GM12878 (cell line): ENCODE data around the gene SLC35F6. TPM values are rescaled to one million over a fixed set of nuclear protein-coding genes. Genes with fewer than 3 reads are reported as not detected.

Experiments
- ATAC-seq: fragments of 200-7000 bp; cut with Tn5 transposase; 3 replicates; pipeline ENCODE4 v1.9.1; 2020; ENCODE audit warnings: mild to moderate bottlenecking, moderate library complexity
- BruUV-seq: library from RNA; stranded (reverse); fragments of 400-500 nt; replicated peaks from 2 replicates; lab custom pipeline; 2021; lab: Mats Ljungman, UMichigan
- CTCF ChIA-PET: fragments of 300-600 bp; sonication (Branson Sonifier 250); formaldehyde crosslinking; extraction: SDS; loops from one replicate; lab custom pipeline; 2021; ENCODE audit warnings: inconsistent platforms; lab: Yijun Ruan, JAX
- POLR2A ChIA-PET: fragments of 350-600 bp; formaldehyde crosslinking; extraction: SDS; loops from one replicate; lab custom pipeline; 2021; ENCODE audit warnings: inconsistent platforms; lab: Charles Lee
- RAD21 ChIA-PET: fragments of 300-600 bp; sonication (Branson Sonifier 250); formaldehyde crosslinking; loops from one replicate; lab custom pipeline; 2023; ENCODE audit warnings: antibody characterized with exemption; ENCODE audit not compliant: unreplicated experiment; lab: Charles Lee
- SMC1A ChIA-PET: fragments of 300-600 bp; sonication (Branson Sonifier 250); formaldehyde crosslinking; loops from one replicate; lab custom pipeline; 2023; ENCODE audit not compliant: unreplicated experiment, uncharacterized antibody; lab: Charles Lee
- DNase-seq: peaks from one replicate; pipeline ENCODE4 v3.0.0-alpha.2; 2011; ENCODE audit warnings: low read depth, low spot score
- FAIRE-seq: peaks from 3 replicates; lab custom pipeline; 2011; peaks lifted over from hg19 to GRCh38; lab: Jason Lieb, UNC
- H2AFZ ChIP-seq: 2 replicates; pipeline ENCODE4 v1.6.0; 2011; ENCODE audit warnings: low read depth, low read length, control low read depth; ENCODE audit not compliant: control insufficient read depth
- H3K27ac ChIP-seq: 2 replicates; pipeline ENCODE4 v1.5.1; 2011; ENCODE audit warnings: control low read depth; ENCODE audit not compliant: control insufficient read depth, insufficient read depth
- H3K27me3 ChIP-seq, 2 experiments: replicated peaks in 1 of 2; 2 replicates each; pipeline versions ENCODE4 v1.6.0 to v1.6.1; 2011; ENCODE audit warnings: low read length in 1 of 2; ENCODE audit not compliant: control insufficient read depth in 2 of 2, insufficient read depth in 2 of 2
- H3K36me3 ChIP-seq, 2 experiments: 2 replicates each; pipeline ENCODE4 v1.5.1; 2011; ENCODE audit warnings: low read length in 1 of 2; ENCODE audit not compliant: control insufficient read depth in 2 of 2, insufficient read depth in 2 of 2
- H3K4me1 ChIP-seq: 2 replicates; pipeline ENCODE4 v1.6.1; 2011; ENCODE audit warnings: mild to moderate bottlenecking, low read length, moderate library complexity, mixed read lengths; ENCODE audit not compliant: control insufficient read depth, insufficient read depth
- H3K4me2 ChIP-seq: 2 replicates; pipeline ENCODE4 v1.6.0; 2011; ENCODE audit warnings: control low read depth; ENCODE audit not compliant: control insufficient read depth, insufficient read depth
- H3K4me3 ChIP-seq: fragments of 200-600 bp; sonication (generic); 2 replicates; pipeline ENCODE4 v1.5.1; 2016
- H3K79me2 ChIP-seq: 2 replicates; pipeline ENCODE4 v1.6.0; 2011; ENCODE audit warnings: low read length; ENCODE audit not compliant: control insufficient read depth, insufficient read depth
- H3K9ac ChIP-seq: 2 replicates; pipeline ENCODE4 v1.8.0; 2011; ENCODE audit warnings: low read length, control low read depth, mixed read lengths; ENCODE audit not compliant: control insufficient read depth, insufficient read depth
- H3K9me3 ChIP-seq: replicated peaks from 3 replicates; pipeline ENCODE4 v1.5.1; 2011; ENCODE audit warnings: mild to moderate bottlenecking, low read length; ENCODE audit not compliant: control insufficient read depth, insufficient read depth
- H4K20me1 ChIP-seq: 2 replicates; pipeline ENCODE4 v1.6.0; 2011; ENCODE audit not compliant: control insufficient read depth, insufficient read depth
- BCL11A ChIP-seq: IDR thresholded peaks from 2 replicates; pipeline ENCODE4 v1.6.1; 2011; ENCODE audit warnings: low read depth, low read length
- RFX5 ChIP-seq: IDR thresholded peaks from 2 replicates; pipeline ENCODE4 v1.6.1; 2011; ENCODE audit warnings: low read depth, low read length, improper control_type of control experiment
- YY1 ChIP-seq: IDR thresholded peaks from 2 replicates; pipeline ENCODE4 v1.6.1; 2011; ENCODE audit warnings: low read depth, mild to moderate bottlenecking, low read length
- ZNF24 ChIP-seq: fragments of 450-650 bp; IDR thresholded peaks from 2 replicates; pipeline ENCODE4 v1.6.1; 2017; ENCODE audit warnings: antibody characterized with exemption, mild to moderate bottlenecking
- WGBS: methylation state at CpG from one replicate; pipeline ENCODE4 v1.1.6; 2016; ENCODE audit warnings: low lambda C conversion rate; ENCODE audit not compliant: insufficient replicate concordance, insufficient coverage; ENCODE audit errors: missing lambda C conversion rate; 5-methylcytosine and 5-hydroxymethylcytosine counted together
- in situ Hi-C: fragments of 300-500 bp; cut with MboI; formaldehyde crosslinking; loops from 9 replicates; pipeline ENCODE4 v1.14.3; 2018; ENCODE audit warnings: mixed read lengths
- intact Hi-C: fragments of 100-400 bp; cut with micrococcal nuclease; formaldehyde crosslinking; loops from one replicate; pipeline ENCODE4 v1.14.2; 2022; ENCODE audit not compliant: unreplicated experiment
- polyA plus RNA-seq, 11 experiments: library from polyadenylated mRNA; depleted of rRNA in 4 of 11; unstranded in 6 of 11; stranded (reverse) in 5 of 11; fragments of >200 nt; fragmentation: Nextera tagmentation in 4 of 11; fragmentation: Illumina TruSeq in 1 of 11; extraction: Ambion mirVana in 4 of 11; extraction: Trizol in 1 of 11; gene quantifications; 1 replicate in 1 of 11; 2 replicates in 10 of 11; pipeline versions ENCODE4 v1.2.1 to v1.2.3, GENCODE V29; 2011 to 2016; ENCODE audit warnings: inconsistent platforms in 2 of 11, missing spikeins in 2 of 11, low read depth in 1 of 11
- total RNA-seq, 4 experiments: library from RNA; depleted of rRNA in 3 of 4; stranded (reverse); fragments of >200 nt in 3 of 4; fragmentation: Illumina TruSeq in 1 of 4; extraction: Trizol in 1 of 4; gene quantifications; 2 replicates each; pipeline versions ENCODE4 v1.2.1 to v1.2.3, GENCODE V29; 2013 to 2021
- TF ChIP-seq, protein P1 (sequence below): IDR thresholded peaks from 2 replicates; pipeline ENCODE4 v1.6.1; 2012; ENCODE audit warnings: low read depth, low read length, improper control_type of control experiment
- TF ChIP-seq, protein P2 (sequence below): IDR thresholded peaks from 2 replicates; pipeline ENCODE4 v1.6.1; 2012; ENCODE audit warnings: low read depth, low read length, improper control_type of control experiment
- TF ChIP-seq, protein P3 (sequence below): fragments of 450-650 bp; formaldehyde crosslinking; IDR thresholded peaks from 2 replicates; pipeline ENCODE4 v1.4.0; 2020; ENCODE audit warnings: mild to moderate bottlenecking, moderate library complexity
- TF ChIP-seq, protein P4 (sequence below): fragments of 450-650 bp; IDR thresholded peaks from 2 replicates; pipeline ENCODE4 v1.6.1; 2017; ENCODE audit warnings: mild to moderate bottlenecking

SLC35F6 gene
- total and polyA plus RNA-seq, 10 of the 15 experiments (the other 5 are each of a cell fraction or from before 2014, with no cell fraction given) = 4.0 to 10.5 (median 8.0) TPM

DNA sequence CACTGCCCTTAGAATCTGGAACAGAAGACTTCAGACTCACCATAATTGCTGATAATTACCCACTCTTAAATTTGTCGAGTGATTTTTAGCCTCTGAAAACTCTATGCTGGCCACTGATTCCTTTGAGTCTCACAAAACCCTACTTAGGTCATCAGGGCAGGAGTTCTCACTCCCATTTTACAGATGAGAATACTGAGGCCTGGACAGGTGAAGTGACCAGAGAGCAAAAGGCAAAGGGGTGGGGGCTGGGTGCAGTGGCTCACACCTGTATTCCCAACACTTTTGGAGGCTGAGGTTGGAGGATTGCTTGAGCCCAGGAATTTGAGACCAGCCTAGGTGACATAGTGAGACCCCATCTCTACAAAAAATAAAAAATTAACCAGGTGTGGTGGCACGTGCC lies 34.8 kb upstream of the SLC35F6 start:
- Histone ChIP-seq H3K4me3 (no peak overlapping the region), H3K36me3 (no peaks in the 10 kb centered on the region), H4K20me1 (no peaks in the 10 kb centered on the region), H2AFZ (no peak overlapping the region), H3K4me1 (no peaks in the 10 kb centered on the region), H3K9ac (no peak overlapping the region), H3K79me2 (no peaks in the 10 kb centered on the region), H3K9me3 (no peaks in the 10 kb centered on the region), H3K4me2 (no peak overlapping the region), H3K27me3 (peaks cover 0 to 2% of the 10 kb centered on the region in 2 experiments; a peak in 2 of 4 replicates), H3K27ac (no peak overlapping the region)
- ATAC-seq (no peak), DNase-seq (no peak), FAIRE-seq (no peak)
- SMC1A ChIA-PET = no interaction called here
- CTCF ChIA-PET = no interaction called here
- 38% methylated on average over 2 of the region's 2 CpGs for WGBS
- no TSS peak for BruUV-seq
- TF ChIP-seq RFX5 (no peak), YY1 (no peak)
- POLR2A ChIA-PET = interaction anchor here (0.8 kb wide), 1 partner anchor 320 kb away, joined by 3 read pairs; no protein-coding TSS in a partner anchor
- intact Hi-C loops = no loop called here
- RAD21 ChIA-PET = no interaction called here
- in situ Hi-C loops = no loop called here

DNA sequence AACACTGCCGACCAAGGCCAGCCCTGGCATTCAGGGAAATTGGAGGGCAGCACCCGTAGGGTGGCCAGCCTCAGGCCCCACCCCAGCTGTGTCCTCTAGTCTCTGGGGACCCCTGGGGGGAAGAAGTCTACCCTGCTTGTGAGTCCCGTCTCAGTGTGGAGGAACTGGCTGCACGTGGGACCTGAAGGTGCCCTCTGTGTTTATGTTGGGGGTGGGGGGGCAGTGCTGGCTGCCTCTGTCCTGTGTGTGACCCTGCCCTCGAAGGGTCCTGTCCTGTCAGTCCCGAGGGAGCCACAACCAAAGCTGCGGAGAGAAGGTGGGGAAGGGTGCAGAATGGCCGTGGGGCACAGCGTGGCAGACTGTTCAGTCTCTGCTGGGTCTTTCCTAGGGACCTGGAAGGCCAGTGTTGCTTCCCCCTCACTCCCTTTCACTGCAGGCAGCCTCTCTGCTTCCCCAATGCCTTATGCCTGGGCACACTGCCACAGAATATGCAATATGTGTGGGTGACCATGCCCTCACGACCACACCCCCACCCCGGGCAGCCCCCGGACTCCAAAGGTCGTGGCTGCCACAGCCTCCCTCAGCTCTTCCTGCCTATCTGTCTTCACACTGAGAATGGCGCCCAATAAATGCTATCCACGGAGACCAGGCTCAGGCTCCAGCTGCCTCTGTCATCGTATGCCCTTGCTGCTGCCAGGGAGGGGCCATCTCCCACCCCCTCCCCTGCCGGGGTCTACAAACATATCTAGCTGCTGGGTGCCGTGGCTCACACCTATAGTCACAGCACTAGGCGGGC lies 33.3 kb upstream of the SLC35F6 start:
- DNase-seq (no peak), FAIRE-seq (no peak), ATAC-seq (no peak)
- no peaks in the 10 kb centered on the region for H3K4me1 ChIP-seq
- no peak overlapping the region for H2AFZ ChIP-seq
- intact Hi-C loops (no loop called here), in situ Hi-C loops (no loop called here)
- peaks cover 0 to 2% of the 10 kb centered on the region in 2 experiments; a peak in 2 of 4 replicates for H3K27me3 ChIP-seq
- no peaks in the 10 kb centered on the region for H3K36me3 ChIP-seq
- WGBS = 14% methylated on average over 19 of the region's 19 CpGs
- no peak overlapping the region for H3K4me2 ChIP-seq
- ChIA-PET CTCF (interaction anchor here (1.3 kb wide), 1 partner anchor 15 kb away, joined by 4 read pairs; no protein-coding TSS in a partner anchor), POLR2A (interaction anchor here (1.0 kb wide), 1 partner anchor 10 kb away, joined by 3 read pairs; no protein-coding TSS in a partner anchor), SMC1A (no interaction called here), RAD21 (no interaction called here)
- no peaks in the 10 kb centered on the region for H3K79me2 ChIP-seq
- no peak overlapping the region for H3K27ac ChIP-seq
- no TSS peak for BruUV-seq
- no peak overlapping the region for H3K4me3 ChIP-seq
- H4K20me1 ChIP-seq = no peaks in the 10 kb centered on the region
- H3K9ac ChIP-seq = no peak overlapping the region
- H3K9me3 ChIP-seq = no peaks in the 10 kb centered on the region
- no peak for TF ChIP-seq BCL11A
- TF ChIP-seq ZNF24 = no peak
- TF ChIP-seq, protein P1, sequence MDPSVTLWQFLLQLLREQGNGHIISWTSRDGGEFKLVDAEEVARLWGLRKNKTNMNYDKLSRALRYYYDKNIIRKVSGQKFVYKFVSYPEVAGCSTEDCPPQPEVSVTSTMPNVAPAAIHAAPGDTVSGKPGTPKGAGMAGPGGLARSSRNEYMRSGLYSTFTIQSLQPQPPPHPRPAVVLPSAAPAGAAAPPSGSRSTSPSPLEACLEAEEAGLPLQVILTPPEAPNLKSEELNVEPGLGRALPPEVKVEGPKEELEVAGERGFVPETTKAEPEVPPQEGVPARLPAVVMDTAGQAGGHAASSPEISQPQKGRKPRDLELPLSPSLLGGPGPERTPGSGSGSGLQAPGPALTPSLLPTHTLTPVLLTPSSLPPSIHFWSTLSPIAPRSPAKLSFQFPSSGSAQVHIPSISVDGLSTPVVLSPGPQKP = no peak
- TF ChIP-seq, protein P2, sequence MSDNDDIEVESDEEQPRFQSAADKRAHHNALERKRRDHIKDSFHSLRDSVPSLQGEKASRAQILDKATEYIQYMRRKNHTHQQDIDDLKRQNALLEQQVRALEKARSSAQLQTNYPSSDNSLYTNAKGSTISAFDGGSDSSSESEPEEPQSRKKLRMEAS = no peak
- TF ChIP-seq, protein P3, sequence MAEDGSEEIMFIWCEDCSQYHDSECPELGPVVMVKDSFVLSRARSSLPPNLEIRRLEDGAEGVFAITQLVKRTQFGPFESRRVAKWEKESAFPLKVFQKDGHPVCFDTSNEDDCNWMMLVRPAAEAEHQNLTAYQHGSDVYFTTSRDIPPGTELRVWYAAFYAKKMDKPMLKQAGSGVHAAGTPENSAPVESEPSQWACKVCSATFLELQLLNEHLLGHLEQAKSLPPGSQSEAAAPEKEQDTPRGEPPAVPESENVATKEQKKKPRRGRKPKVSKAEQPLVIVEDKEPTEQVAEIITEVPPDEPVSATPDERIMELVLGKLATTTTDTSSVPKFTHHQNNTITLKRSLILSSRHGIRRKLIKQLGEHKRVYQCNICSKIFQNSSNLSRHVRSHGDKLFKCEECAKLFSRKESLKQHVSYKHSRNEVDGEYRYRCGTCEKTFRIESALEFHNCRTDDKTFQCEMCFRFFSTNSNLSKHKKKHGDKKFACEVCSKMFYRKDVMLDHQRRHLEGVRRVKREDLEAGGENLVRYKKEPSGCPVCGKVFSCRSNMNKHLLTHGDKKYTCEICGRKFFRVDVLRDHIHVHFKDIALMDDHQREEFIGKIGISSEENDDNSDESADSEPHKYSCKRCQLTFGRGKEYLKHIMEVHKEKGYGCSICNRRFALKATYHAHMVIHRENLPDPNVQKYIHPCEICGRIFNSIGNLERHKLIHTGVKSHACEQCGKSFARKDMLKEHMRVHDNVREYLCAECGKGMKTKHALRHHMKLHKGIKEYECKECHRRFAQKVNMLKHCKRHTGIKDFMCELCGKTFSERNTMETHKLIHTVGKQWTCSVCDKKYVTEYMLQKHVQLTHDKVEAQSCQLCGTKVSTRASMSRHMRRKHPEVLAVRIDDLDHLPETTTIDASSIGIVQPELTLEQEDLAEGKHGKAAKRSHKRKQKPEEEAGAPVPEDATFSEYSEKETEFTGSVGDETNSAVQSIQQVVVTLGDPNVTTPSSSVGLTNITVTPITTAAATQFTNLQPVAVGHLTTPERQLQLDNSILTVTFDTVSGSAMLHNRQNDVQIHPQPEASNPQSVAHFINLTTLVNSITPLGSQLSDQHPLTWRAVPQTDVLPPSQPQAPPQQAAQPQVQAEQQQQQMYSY (CRISPR knock-in tag) = no peak
- TF ChIP-seq, protein P4, sequence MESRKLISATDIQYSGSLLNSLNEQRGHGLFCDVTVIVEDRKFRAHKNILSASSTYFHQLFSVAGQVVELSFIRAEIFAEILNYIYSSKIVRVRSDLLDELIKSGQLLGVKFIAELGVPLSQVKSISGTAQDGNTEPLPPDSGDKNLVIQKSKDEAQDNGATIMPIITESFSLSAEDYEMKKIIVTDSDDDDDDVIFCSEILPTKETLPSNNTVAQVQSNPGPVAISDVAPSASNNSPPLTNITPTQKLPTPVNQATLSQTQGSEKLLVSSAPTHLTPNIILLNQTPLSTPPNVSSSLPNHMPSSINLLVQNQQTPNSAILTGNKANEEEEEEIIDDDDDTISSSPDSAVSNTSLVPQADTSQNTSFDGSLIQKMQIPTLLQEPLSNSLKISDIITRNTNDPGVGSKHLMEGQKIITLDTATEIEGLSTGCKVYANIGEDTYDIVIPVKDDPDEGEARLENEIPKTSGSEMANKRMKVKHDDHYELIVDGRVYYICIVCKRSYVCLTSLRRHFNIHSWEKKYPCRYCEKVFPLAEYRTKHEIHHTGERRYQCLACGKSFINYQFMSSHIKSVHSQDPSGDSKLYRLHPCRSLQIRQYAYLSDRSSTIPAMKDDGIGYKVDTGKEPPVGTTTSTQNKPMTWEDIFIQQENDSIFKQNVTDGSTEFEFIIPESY = no peak
